GM21576 (cell line): ENCODE data around the gene CFAP47.
"Not testable (repeated sequence)": the region's sequence is repeated elsewhere in the genome, so short reads cannot be mapped to it uniquely, and the experiment has no call there.

Source experiments
- ATAC-seq: cut with Tn5 transposase; IDR thresholded peaks from one replicate; pipeline ENCODE4 v1.9.1; 2021; ENCODE audit warnings: mild to moderate bottlenecking, moderate library complexity; ENCODE audit not compliant: unreplicated experiment

The CFAP47 gene

GRCh38 chrX:36214924-36215323 lies 295.4 kb downstream of the CFAP47 start:
- no peak for ATAC-seq

DNA sequence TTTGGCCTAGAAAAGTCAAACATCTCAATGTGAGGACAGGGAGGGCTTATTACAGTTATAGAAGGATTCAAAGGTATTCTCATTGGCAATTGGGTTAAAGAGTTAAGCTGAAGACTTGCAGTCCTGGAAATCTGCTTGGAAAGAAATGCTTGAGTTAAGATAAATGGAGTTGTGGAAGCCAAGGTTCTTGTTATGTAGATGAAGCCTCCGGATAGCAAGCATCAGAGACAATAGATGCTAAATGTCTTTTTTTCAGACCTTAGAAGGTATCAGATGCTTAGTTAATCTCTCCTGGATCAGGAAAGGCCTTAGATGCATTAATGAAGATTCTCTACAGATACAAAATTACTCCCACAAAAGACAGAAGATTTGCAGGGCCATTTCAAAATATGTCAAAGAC lies 299.3 kb downstream of the CFAP47 start:
- ATAC-seq = no peak

DNA sequence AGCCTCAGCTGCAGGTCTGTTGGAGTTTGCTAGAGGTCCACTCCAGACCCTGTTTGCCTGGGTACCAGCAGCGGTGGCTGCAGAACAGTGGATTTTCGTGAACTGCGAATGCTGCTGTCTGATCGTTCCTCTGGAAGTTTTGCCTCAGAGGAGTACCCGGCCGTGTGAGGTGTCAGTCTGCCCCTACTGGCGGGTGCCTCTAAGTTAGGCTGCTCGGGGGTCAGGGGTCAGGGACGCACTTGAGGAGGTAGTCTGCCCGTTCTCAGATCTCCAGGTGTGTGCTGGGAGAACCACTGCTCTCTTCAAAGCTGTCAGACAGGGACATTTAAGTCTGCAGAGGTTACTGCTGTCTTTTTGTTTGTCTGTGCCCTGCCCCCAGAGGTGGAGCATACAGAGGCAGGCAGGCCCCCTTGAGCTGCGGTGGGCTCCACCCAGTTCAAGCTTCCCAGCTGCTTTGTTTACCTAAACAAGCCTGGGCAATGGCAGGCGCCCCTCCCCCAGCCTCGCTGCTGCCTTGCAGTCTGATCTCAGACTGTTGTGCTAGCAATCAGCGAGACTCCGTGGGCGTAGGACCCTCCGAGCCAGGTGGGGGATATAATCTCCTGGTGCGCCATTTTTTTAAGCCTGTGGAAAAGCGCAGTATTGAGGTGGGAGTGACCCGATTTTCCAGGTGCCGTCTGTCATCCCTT lies 315.4 kb downstream of the CFAP47 start:
- not testable (repeated sequence) for ATAC-seq

GRCh38 chrX:36241397-36241796 lies 321.9 kb downstream of the CFAP47 start:
- ATAC-seq = no peak

- no peak for ATAC-seq
Measured at GRCh38 chrX:36266155-36266554, 346.6 kb downstream of the CFAP47 start.

DNA sequence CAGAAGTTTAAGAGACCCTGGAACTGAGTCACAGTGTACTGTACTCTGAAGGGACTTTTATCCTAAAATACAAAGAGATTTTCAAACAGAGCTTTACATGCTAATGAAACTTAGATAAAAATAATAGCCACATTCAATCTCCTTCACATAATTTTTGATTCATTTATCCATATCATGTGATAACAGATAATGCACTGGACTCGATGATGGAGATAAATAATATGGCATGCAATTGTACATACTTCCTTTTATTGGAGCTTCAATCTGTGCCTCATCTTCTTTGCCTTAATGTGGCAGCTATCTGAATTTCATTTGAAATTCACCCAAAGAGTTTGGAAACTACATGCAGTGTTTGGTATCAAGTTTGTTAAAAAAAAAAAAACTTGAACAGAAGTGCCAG lies 390.6 kb downstream of the CFAP47 start:
- no peak for ATAC-seq

DNA sequence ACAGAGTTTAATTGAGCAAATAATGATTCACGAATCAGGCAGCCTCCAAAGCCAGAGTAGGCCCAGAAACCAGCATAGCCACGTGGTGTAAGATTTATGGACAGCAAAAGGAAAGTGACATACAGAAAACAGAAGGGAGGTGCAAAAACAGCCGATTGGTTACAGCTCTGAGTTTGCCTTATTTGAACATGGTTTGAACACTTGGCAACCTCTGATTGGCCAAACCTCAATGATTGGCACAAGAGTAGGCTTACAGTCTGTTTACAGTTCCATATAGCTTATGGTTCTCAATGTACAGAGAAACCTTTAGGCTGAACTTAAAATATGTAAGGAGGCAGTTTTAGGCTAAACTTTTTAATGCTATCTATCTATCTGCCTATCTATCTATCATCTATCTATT lies 394.8 kb downstream of the CFAP47 start:
- no peak for ATAC-seq

DNA sequence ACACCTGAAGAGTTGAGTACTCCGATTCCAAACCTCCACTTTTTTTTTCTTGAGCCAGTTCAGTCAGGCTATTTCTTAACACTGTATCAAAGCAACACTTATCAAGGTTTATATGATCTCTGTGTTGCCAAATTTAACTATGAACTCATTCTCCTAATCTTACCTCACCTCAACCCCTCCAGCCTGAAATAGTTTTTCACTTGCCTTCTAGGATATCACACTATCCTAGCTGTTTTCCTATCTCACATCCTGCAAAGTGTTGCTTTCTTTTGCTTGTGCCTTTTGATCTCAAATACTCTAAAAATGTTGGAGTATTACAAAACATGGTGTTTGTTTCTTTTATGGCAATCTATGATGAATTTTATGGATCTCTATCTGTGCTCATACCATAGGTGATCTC lies 415.0 kb downstream of the CFAP47 start:
- no peak for ATAC-seq

- ATAC-seq = no peak
Measured at GRCh38 chrX:36336751-36337150, 417.2 kb downstream of the CFAP47 start.

DNA sequence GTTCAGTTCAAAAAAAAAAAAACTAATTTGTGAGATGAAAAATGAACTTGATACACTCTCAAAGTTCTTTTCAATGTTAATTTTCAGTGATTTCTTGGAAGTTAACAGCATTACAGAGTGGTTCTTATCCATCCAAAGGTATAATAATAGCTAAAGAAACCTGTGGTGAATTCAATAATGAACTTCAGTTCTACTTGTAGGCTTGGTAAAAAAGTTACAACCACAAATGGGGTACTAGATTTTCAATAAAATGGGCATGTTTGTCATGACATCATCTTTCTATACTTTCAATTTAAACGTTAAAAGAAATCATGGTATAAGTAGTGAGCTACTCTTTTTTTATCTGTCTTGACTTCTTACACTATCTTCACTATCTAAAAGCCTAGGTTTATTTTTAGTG lies 424.8 kb downstream of the CFAP47 start:
- no peak for ATAC-seq

GRCh38 chrX:36348509-36348908 lies 429.0 kb downstream of the CFAP47 start:
- ATAC-seq = no peak

DNA sequence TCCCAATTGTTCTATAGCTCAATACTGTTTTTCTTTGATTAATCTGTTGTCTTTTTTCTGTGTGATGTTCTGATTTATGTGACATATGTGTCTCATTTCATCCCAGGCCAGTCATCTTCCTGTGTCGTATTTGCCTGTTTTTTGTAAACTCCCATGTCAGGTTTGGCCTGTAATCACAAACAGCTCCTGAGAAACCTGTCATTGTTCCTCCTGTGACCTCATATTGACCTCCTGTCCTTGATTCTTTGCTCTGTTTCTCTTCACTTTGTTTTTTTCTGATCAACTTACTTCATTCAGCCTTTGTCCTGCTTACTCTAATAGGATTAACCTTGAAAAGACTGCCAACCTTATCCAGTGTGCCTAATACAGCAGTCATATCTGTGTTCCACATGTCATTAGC lies 438.3 kb downstream of the CFAP47 start:
- no peak for ATAC-seq

DNA sequence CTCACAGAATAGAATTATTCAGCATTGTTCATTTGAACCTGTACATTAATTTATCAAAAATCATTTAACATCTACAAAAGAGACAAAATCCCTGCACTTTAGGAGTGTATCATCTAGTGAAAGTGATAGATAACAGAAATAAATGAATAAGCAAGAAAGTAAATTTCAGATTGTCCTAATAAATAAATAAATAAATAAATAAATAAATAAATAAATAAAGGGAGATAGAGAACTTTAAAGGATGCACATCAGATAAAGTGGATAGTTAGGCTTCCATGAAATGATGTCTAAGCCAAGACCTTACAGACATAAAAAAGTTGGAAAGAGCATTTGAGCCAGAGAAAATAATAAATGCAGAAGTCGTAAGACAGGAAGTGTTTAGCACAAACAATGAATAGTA lies 444.7 kb downstream of the CFAP47 start:
- no peak for ATAC-seq

GRCh38 chrX:36383495-36383894 lies 464.0 kb downstream of the CFAP47 start:
- ATAC-seq = no peak

- no peak for ATAC-seq
Measured at GRCh38 chrX:36388901-36389300, 469.4 kb downstream of the CFAP47 start.

DNA sequence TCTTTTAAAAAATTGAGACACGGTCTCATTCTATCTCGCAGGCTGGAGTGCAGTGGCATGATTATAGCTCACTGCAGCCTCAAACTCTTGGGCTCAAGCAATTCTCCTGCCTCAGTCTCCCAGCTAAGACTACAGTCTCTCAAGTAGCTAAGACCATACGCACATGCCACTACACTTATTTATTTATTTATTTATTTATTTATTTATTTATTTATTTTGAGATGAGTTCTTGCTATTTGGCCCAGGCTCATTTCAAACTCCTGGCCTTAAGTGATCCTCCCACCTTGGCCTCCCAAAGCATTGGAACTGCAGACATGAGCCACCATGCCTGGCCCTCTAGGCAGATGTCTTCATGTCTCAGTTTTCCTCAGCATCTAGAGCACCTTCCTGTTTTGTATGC lies 482.2 kb downstream of the CFAP47 start:
- ATAC-seq = no peak

- ATAC-seq = no peak
Measured at GRCh38 chrX:36407836-36408235, 488.3 kb downstream of the CFAP47 start.

- no peak for ATAC-seq
Measured at GRCh38 chrX:36414056-36414455, 494.5 kb downstream of the CFAP47 start.

- no peak for ATAC-seq
Measured at GRCh38 chrX:36422368-36422767, 502.8 kb downstream of the CFAP47 start.

DNA sequence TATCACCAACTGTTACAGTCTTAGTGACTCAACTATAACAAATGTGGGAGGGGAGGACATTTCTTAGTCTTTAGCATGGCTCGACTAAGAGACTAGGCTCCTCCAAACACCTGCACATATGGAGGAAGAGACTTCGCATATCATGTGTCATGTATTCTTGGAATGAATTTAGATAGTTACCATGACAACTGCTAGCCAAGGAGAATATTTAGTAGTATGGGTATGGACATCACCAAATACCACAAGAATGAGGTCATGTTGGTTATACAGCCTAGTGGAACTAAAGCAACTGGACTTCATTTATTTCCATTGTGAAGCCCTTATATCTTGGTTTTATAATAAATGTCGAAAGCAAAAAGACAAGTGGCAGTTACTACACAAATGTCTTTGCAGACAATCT lies 512.3 kb downstream of the CFAP47 start:
- no peak for ATAC-seq

GRCh38 chrX:36434522-36434921 lies 515.0 kb downstream of the CFAP47 start:
- ATAC-seq = no peak
